BE2C (cell line): ENCODE data around the gene USP20. TPM values are rescaled to one million over a fixed set of nuclear protein-coding genes. Genes with fewer than 3 reads are reported as not detected.
"Not testable (repeated sequence)": the region's sequence is repeated elsewhere in the genome, so short reads cannot be mapped to it uniquely, and the experiment has no call there.

Experiments used
- DNase-seq: peaks from one replicate; pipeline ENCODE4 v3.0.0-alpha.2; 2020
- H3K27me3 ChIP-seq: fragments of 250-450 bp; sonication (Bioruptor Pico); 2 replicates; pipeline ENCODE4 v1.5.1; 2020; ENCODE audit warnings: mild to moderate bottlenecking
- H3K36me3 ChIP-seq: fragments of 250-450 bp; sonication (Bioruptor Pico); 2 replicates; pipeline ENCODE4 v1.5.1; 2020; ENCODE audit warnings: mild to moderate bottlenecking
- H3K4me1 ChIP-seq: fragments of 250-450 bp; sonication (Bioruptor Pico); 2 replicates; pipeline ENCODE4 v1.5.1; 2020
- H3K4me3 ChIP-seq: 2 replicates; pipeline ENCODE4 v1.5.1; 2011; ENCODE audit warnings: low read depth, low read length
- H3K9me3 ChIP-seq: fragments of 250-450 bp; sonication (Bioruptor Pico); 2 replicates; pipeline ENCODE4 v1.5.1; 2020
- polyA plus RNA-seq: library from polyadenylated mRNA; unstranded; fragments of >200 nt; gene quantifications from one replicate; pipeline ENCODE4 v1.2.1, GENCODE V29; 2012; ENCODE audit warnings: low read depth, missing spikeins; ENCODE audit not compliant: insufficient read length, insufficient read depth
- TF ChIP-seq, protein P1 (sequence below): IDR thresholded peaks from 2 replicates; pipeline ENCODE4 v1.5.1; 2012; ENCODE audit warnings: mild to moderate bottlenecking, low read depth, low read length

USP20 gene
- 95.4 TPM for polyA plus RNA-seq

DNA sequence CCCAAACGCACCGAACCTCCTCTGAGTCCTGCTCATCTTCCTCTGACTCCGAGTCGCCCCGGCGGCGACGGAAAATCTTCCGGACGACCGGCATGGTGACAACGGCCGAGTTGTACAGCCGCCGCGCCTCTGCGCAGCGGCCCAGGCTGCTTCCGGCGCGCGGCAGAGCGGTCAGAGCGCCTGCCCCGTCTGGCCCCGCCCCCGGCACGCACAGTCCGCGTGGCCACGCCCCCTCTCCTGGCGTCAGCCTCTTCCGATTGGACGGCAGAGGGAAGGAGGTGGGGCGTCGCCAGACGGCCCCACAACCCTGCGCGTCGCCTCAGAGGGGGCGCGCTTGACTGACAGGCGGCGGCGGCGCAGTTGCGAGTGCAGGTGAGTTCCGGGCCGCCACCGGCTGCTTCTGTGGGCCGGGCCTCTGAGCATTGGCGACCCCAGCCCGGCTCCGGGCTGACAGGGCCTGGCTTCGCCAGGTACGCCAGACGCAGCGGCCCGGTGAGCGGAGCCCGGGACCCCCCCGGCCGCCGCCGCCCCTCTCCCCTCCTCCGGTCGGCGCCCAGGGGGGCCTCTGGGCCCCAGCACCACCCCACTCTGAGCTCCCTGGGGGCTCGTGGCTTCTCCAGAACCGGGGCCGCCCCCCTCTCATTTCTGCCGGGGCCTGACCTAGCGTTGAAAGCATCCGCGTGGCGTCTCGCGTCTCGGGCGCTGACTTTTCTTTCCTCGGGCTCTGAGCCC is at the start of gene USP20, which contains the start of gene C9orf78:
Gene USP20, plus strand, starts transcription at position 331 of the 732 bp plus-strand sequence. CDS start 17,098 bp downstream, outside the sequence.
Gene C9orf78, minus strand, starts transcription at position 148 of the 732 bp plus-strand sequence. Its CDS starts 54 bp downstream, at position 94.
- Histone ChIP-seq H3K27me3 (no peaks in the 10 kb centered on the region), H3K36me3 (peaks cover 21% of the 10 kb centered on the region), H3K4me1 (peaks cover 12% of the 10 kb centered on the region), H3K9me3 (no peaks in the 10 kb centered on the region), H3K4me3 (peak within 1 kb of the TSS; percentile 92)
- peak; percentile 99 for DNase-seq
- TF ChIP-seq, protein P1, sequence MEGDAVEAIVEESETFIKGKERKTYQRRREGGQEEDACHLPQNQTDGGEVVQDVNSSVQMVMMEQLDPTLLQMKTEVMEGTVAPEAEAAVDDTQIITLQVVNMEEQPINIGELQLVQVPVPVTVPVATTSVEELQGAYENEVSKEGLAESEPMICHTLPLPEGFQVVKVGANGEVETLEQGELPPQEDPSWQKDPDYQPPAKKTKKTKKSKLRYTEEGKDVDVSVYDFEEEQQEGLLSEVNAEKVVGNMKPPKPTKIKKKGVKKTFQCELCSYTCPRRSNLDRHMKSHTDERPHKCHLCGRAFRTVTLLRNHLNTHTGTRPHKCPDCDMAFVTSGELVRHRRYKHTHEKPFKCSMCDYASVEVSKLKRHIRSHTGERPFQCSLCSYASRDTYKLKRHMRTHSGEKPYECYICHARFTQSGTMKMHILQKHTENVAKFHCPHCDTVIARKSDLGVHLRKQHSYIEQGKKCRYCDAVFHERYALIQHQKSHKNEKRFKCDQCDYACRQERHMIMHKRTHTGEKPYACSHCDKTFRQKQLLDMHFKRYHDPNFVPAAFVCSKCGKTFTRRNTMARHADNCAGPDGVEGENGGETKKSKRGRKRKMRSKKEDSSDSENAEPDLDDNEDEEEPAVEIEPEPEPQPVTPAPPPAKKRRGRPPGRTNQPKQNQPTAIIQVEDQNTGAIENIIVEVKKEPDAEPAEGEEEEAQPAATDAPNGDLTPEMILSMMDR: no peak

DNA sequence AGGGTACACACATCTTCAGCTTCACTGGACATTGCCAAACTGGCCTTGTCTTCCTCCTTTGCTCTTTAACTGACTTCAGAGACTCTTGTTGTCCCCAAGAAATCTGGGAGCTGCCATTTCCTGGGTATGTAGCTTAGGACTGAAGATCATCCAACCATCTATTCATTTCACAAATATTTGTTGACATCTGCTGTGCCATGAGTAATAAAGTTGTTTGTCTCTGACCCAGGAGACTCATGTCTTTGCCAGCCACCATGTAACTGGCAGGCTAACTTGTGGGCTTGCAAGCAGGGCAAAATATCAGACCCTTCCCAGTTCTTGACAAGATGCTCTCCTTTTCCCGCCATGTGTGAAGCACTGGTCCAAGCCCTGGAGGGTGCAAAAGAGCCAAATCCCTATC is 49.4 kb upstream of the USP20 start:
- H3K27me3 ChIP-seq: peaks cover 23% of the 10 kb centered on the region
- TF ChIP-seq, protein P1: no peak
- no peak for DNase-seq
- no peaks in the 10 kb centered on the region for H3K9me3 ChIP-seq
- H3K4me1 ChIP-seq: no peaks in the 10 kb centered on the region
- H3K4me3 ChIP-seq: no peak overlapping the region
- no peaks in the 10 kb centered on the region for H3K36me3 ChIP-seq

DNA sequence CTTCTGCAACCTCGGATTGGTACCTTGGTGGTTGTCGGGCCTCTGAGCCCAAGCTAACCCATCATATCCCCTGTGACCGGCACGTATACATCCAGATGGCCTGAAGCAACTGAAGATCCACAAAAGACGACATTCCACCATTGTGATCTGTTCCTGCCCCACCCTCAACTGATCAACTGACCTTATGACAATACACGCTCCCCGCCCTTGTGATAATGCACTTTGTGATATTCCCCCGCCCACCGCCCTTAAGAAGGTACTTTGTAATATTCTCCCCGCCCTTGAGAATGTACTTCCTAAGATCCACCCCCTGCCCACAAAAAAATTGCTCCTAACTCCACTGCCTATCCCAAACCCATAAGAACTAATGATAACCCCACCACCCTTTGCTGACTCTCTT is 48.8 kb upstream of the USP20 start:
- TF ChIP-seq, protein P1: no peak
- H3K36me3 ChIP-seq: no peaks in the 10 kb centered on the region

DNA sequence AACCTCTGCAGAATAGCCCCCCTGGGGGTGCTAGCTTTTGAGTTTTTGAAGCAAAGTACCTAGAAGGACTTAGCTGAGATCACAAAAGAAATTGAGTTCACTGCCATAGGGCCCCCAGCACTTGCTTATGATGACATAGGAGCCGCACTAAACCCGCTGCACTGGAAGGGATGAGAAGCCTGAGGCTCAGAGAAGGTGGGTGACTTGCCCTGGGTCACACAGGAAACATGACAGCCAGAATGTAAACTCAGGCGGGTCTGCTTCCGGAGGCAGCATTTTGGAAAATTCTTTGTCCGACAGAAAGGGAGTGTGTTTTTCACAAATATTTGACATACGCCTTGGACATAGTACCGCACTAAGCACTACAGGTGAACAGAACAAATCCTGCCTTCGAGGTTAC is 40.7 kb upstream of the USP20 start:
- Histone ChIP-seq H3K27me3 (no peaks in the 10 kb centered on the region), H3K36me3 (no peaks in the 10 kb centered on the region), H3K9me3 (no peaks in the 10 kb centered on the region), H3K4me1 (no peaks in the 10 kb centered on the region), H3K4me3 (no peak overlapping the region)
- TF ChIP-seq, protein P1: no peak
- DNase-seq: no peak

More for the DNA sequence above, 48.8 kb upstream of the USP20 start:
- H3K4me3 ChIP-seq: no peak overlapping the region
- H3K27me3 ChIP-seq: peaks cover 23% of the 10 kb centered on the region
- no peaks in the 10 kb centered on the region for H3K4me1 ChIP-seq
- H3K9me3 ChIP-seq: no peaks in the 10 kb centered on the region
- no peak for DNase-seq

DNA sequence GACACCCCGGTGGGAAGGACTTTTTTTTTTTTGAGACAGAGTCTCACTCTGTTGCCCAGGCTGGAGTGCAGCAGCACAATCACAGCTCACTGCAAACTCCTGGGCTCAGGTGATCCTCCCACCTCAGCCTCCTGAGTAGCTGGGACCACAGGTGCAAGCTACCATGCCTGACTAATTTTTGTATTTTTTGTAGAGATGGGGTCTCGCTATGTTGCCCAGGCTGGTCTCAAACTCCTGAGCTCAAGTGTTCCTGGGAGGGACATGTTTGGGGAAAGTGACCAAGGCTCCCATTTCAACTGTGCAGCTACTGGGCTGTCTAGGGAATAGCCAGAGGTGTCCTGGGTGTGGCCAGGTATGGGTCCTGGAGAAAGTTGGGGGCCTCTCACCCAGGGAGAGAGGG is 39.2 kb upstream of the USP20 start:
- not testable (repeated sequence) for H3K27me3 ChIP-seq, H3K4me3 ChIP-seq, H3K4me1 ChIP-seq, DNase-seq, H3K9me3 ChIP-seq, H3K36me3 ChIP-seq

DNA sequence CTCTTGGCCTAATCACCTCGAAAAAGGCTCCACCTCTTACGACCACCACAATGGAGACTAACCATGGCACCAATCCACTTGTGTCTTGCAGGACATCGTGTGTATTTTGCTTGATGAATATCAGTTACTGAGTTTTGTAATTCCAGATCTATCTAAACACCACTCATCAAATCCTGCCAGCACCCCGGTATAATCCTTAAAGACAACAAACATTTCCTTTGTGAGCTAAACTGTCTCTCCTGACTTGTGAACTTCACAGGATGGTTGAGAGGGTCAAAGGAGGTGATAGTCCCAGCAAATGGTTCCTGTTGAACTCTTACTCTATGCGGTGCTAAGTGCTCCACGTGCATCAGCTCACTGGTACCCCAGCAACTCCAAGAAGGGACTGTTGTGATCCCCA is 36.3 kb upstream of the USP20 start:
- H3K9me3 ChIP-seq: no peaks in the 10 kb centered on the region
- no peaks in the 10 kb centered on the region; the same call in 1 of the 2 replicates for H3K4me1 ChIP-seq
- no peaks in the 10 kb centered on the region for H3K27me3 ChIP-seq
- H3K36me3 ChIP-seq: no peaks in the 10 kb centered on the region
- no peak overlapping the region for H3K4me3 ChIP-seq
- no peak for DNase-seq
- TF ChIP-seq, protein P1: no peak
